Stomach (tissue), 19 donors: ENCODE results near the gene ABRACL. TPM values are rescaled to one million over a fixed set of nuclear protein-coding genes. Genes with fewer than 3 reads are reported as not detected.

ENCODE experiments used
- DNase-seq, 2 donors: peaks; one replicate each; pipeline versions ENCODE4 v3.0.0 to v3.0.0-alpha.2; 2013 to 2019
- H3K27ac ChIP-seq, 5 donors: fragments of 200-600 bp in 4 of 5; sonication (generic) in 4 of 5; one replicate each; pipeline ENCODE4 v1.5.1; 2013 to 2019; ENCODE audit warnings: mild to moderate bottlenecking in 1 of 5, moderate library complexity in 1 of 5
- H3K27me3 ChIP-seq, 3 donors: fragments of 200-600 bp; sonication (generic); one replicate each; pipeline ENCODE4 v1.5.1; 2017 to 2019; ENCODE audit warnings: mixed run types in 1 of 3
- H3K36me3 ChIP-seq, 4 donors: fragments of 200-600 bp; sonication (generic); 1 replicate in 3 of 4; 2 replicates in 1 of 4; pipeline ENCODE4 v1.5.1; 2016 to 2019
- H3K4me1 ChIP-seq, 4 donors: fragments of 200-600 bp; sonication (generic); one replicate each; pipeline ENCODE4 v1.5.1; 2016 to 2019
- H3K4me3 ChIP-seq, 4 donors: fragments of 200-600 bp; sonication (generic) in 3 of 4; one replicate each; pipeline ENCODE4 v1.5.1; 2016 to 2019; ENCODE audit warnings: mild to moderate bottlenecking in 1 of 4
- H3K9me3 ChIP-seq, 4 donors: fragments of 200-600 bp; sonication (generic); one replicate each; pipeline ENCODE4 v1.5.1; 2016 to 2019
- CTCF ChIP-seq, 7 experiments: fragments of 450-650 bp in 4 of 7; fragments of 200-600 bp in 3 of 7; sonication (generic) in 3 of 7; IDR thresholded peaks; one replicate each; pipeline ENCODE4 v1.5.1; 2016 to 2019; ENCODE audit warnings: antibody characterized with exemption in 7 of 7, control low read depth in 2 of 7, mild to moderate bottlenecking in 1 of 7
- EP300 ChIP-seq: sonication (generic); formaldehyde crosslinking; IDR thresholded peaks from one replicate; pipeline ENCODE4 v1.6.1; 2017; ENCODE audit warnings: antibody characterized with exemption
- POLR2A ChIP-seq, 4 donors: fragments of 450-650 bp; IDR thresholded peaks; one replicate each; pipeline ENCODE4 v1.6.1; 2016; ENCODE audit warnings: antibody characterized with exemption in 4 of 4, control low read depth in 2 of 4, mild to moderate bottlenecking in 1 of 4, moderate library complexity in 1 of 4
- POLR2AphosphoS5 ChIP-seq, 3 donors: sonication (generic); formaldehyde crosslinking; IDR thresholded peaks; one replicate each; pipeline ENCODE4 v1.6.1; 2016; ENCODE audit warnings: antibody characterized with exemption in 3 of 3
- WGBS, 5 donors: extraction: QIAGEN DNeasy Blood & Tissue Kit in 3 of 5; methylation state at CpG; one replicate each; pipeline versions ENCODE4 v1.1.5 to v1.1.7; 2013 to 2018; 5-methylcytosine and 5-hydroxymethylcytosine counted together
- intact Hi-C: fragments of 100-400 bp; cut with DNase I; formaldehyde crosslinking; loops from one replicate; pipeline ENCODE4 v1.15.1; 2023; ENCODE audit warnings: low total_unique reads
- long read RNA-seq, 10 donors: transcript quantifications; one replicate each; lab custom pipeline, GENCODE V29; 2026
- polyA plus RNA-seq, 3 donors: library from polyadenylated mRNA; stranded (reverse); fragments of 200-250 nt; gene quantifications; one replicate each; pipeline ENCODE4 v1.2.3, GENCODE V29; 2013
- total RNA-seq, 5 donors: library from RNA; depleted of rRNA; stranded (reverse); fragments of >200 nt; gene quantifications; one replicate each; pipeline versions ENCODE4 v1.1.0 to v1.2.3, GENCODE V29; 2014 to 2016
- donor health status: healthy with polysubstance abuse.
- donor health status: Bipolar disorder and iron deficiency.
- donor health status: healthy.

Gene ABRACL
- 10 to 100 TPM in 3 of 5 donors, not detected in 2; 16.2 to 35.0 (median 18.3) TPM for total RNA-seq
- 10 to 100 TPM; 46.3 to 99.9 (median 85.0) TPM for polyA plus RNA-seq
- long read RNA-seq, donor 1, partial matches to known transcripts = 0 of 4 reads
- long read RNA-seq, donor 1, other reads (novel, unspliced or antisense) = 0 of 4 reads
- long read RNA-seq, donor 2, transcript ABRACL-201 (3 exons, 845 nt) = major isoform, 10 of 10 reads
- long read RNA-seq, donor 2, partial matches to known transcripts = 0 of 10 reads
- long read RNA-seq, donor 2, other reads (novel, unspliced or antisense) = 0 of 10 reads
- long read RNA-seq, donor 3, transcript ABRACL-201 (3 exons, 845 nt) = major isoform, 11 of 11 reads
- long read RNA-seq, donor 3, partial matches to known transcripts = 0 of 11 reads
- long read RNA-seq, donor 3, other reads (novel, unspliced or antisense) = 0 of 11 reads
- long read RNA-seq, donor 4, partial matches to known transcripts = 0 of 1 reads
- long read RNA-seq, donor 4, other reads (novel, unspliced or antisense) = 0 of 1 reads
- long read RNA-seq, donor 5, transcript ABRACL-201 (3 exons, 845 nt) = major isoform, 10 of 10 reads
- long read RNA-seq, donor 5, partial matches to known transcripts = 0 of 10 reads
- long read RNA-seq, donor 5, other reads (novel, unspliced or antisense) = 0 of 10 reads
- long read RNA-seq, donor 6, transcript ABRACL-201 (3 exons, 845 nt) = major isoform, 41 of 41 reads
- long read RNA-seq, donor 6, partial matches to known transcripts = 0 of 41 reads
- long read RNA-seq, donor 6, other reads (novel, unspliced or antisense) = 0 of 41 reads
- long read RNA-seq, donor 7, transcript ABRACL-201 (3 exons, 845 nt) = major isoform, 25 of 25 reads
- long read RNA-seq, donor 7, partial matches to known transcripts = 0 of 25 reads
- long read RNA-seq, donor 7, other reads (novel, unspliced or antisense) = 0 of 25 reads
- long read RNA-seq, donor 8, transcript ABRACL-201 (3 exons, 845 nt) = major isoform, 15 of 20 reads
- long read RNA-seq, donor 8, partial matches to known transcripts = 5 of 20 reads
- long read RNA-seq, donor 8, other reads (novel, unspliced or antisense) = 0 of 20 reads
- long read RNA-seq, donor 9, transcript ABRACL-201 (3 exons, 845 nt) = major isoform, 15 of 23 reads
- long read RNA-seq, donor 9, partial matches to known transcripts = 8 of 23 reads
- long read RNA-seq, donor 9, other reads (novel, unspliced or antisense) = 0 of 23 reads
- long read RNA-seq, donor 10, transcript ABRACL-201 (3 exons, 845 nt) = major isoform, 11 of 11 reads
- long read RNA-seq, donor 10, partial matches to known transcripts = 0 of 11 reads
- long read RNA-seq, donor 10, other reads (novel, unspliced or antisense) = 0 of 11 reads

GRCh38 chr6:139028658-139029469 is at the start of gene ABRACL:
ABRACL (plus strand) TSS chr6:139028745; CDS start chr6:139034161, 5,416 bp downstream.
- WGBS, 5 donors = 0 to 1% (median 0%) methylated on average over 46 to 77 of the region's 77 CpGs
- intact Hi-C loops = no loop called here
- Histone ChIP-seq H3K4me1 (peaks cover 0 to 41% (median 16%) of the 10 kb centered on the region in 4 donors), H3K4me3 (peak within 1 kb of the TSS; percentile 84 to 98 (median 92)), H3K27me3 (no peaks in the 10 kb centered on the region), H3K27ac (peak within 1 kb of the TSS; percentile 84 to 89 (median 86)), H3K36me3 (peaks cover 0 to 6% (median 1%) of the 10 kb centered on the region in 4 donors), H3K9me3 (no peaks in the 10 kb centered on the region)
- TF ChIP-seq EP300 = no peak
- peak in 2 of 3 donors; percentile 9 to 41 for TF ChIP-seq POLR2AphosphoS5 (IDR thresholded peaks at IDR 0.05)
- DNase-seq = peak; percentile 72 to 86

GRCh38 chr6:138979365-138979764 is 49.2 kb upstream of the ABRACL start:
- 63 to 92% (median 83%) methylated on average over 2 of the region's 2 CpGs for WGBS, 5 donors
- no peak overlapping the region for H3K4me3 ChIP-seq
- DNase-seq = no peak
- H3K27ac ChIP-seq = no peak overlapping the region
- H3K27me3 ChIP-seq = no peaks in the 10 kb centered on the region
- intact Hi-C loops = no loop called here
- no peaks in the 10 kb centered on the region for H3K36me3 ChIP-seq
- no peaks in the 10 kb centered on the region for H3K9me3 ChIP-seq
- TF ChIP-seq POLR2A (IDR thresholded peaks at IDR 0.05) (no peak), POLR2AphosphoS5 (IDR thresholded peaks at IDR 0.05) (no peak), EP300 (no peak), CTCF (IDR thresholded peaks at IDR 0.05) (no peak)
- H3K4me1 ChIP-seq = peaks cover 25 to 74% (median 45%) of the 10 kb centered on the region in 4 donors

- no peaks in the 10 kb centered on the region for H3K27me3 ChIP-seq
- intact Hi-C loops = no loop called here
- 92 to 97% (median 93%) methylated on average over 5 of the region's 5 CpGs for WGBS, 5 donors
- no peaks in the 10 kb centered on the region for H3K9me3 ChIP-seq
- TF ChIP-seq EP300 (no peak), CTCF (IDR thresholded peaks at IDR 0.05) (no peak), POLR2A (IDR thresholded peaks at IDR 0.05) (no peak), POLR2AphosphoS5 (IDR thresholded peaks at IDR 0.05) (no peak)
- no peaks in the 10 kb centered on the region for H3K36me3 ChIP-seq
- H3K27ac ChIP-seq = no peak overlapping the region
- DNase-seq = no peak
- H3K4me1 ChIP-seq = peaks cover 31 to 74% (median 48%) of the 10 kb centered on the region in 4 donors
- H3K4me3 ChIP-seq = no peak overlapping the region
Measured at GRCh38 chr6:138979813-138980668, 48.5 kb upstream of the ABRACL start.
